Fibroblast of lung (primary cell): Measurements from ENCODE around the gene TIMM21. TPM values are rescaled to one million over a fixed set of nuclear protein-coding genes. Genes with fewer than 3 reads are reported as not detected.

Experiments used
- DNase-seq, 2 donors: peaks; one replicate each; pipeline versions ENCODE4 v3.0.0 to v3.0.0-alpha.2; 2010; ENCODE audit warnings: low read depth in 2 of 2
- H2AFZ ChIP-seq: 2 replicates; pipeline ENCODE4 v1.5.1; 2012; ENCODE audit warnings: low read length, control low read depth, inconsistent platforms
- H3K27ac ChIP-seq: 2 replicates; pipeline ENCODE4 v1.5.1; 2011; ENCODE audit warnings: low read length, control low read depth; ENCODE audit not compliant: insufficient read depth
- H3K27me3 ChIP-seq: 2 replicates; pipeline ENCODE4 v1.5.1; 2011; ENCODE audit warnings: mild to moderate bottlenecking, low read length; ENCODE audit not compliant: control insufficient read depth, insufficient read depth
- H3K36me3 ChIP-seq: 2 replicates; pipeline ENCODE4 v1.5.1; 2011; ENCODE audit warnings: low read length; ENCODE audit not compliant: control insufficient read depth, insufficient read depth
- H3K4me1 ChIP-seq: 2 replicates; pipeline ENCODE4 v1.5.1; 2011; ENCODE audit warnings: low read length; ENCODE audit not compliant: control insufficient read depth, insufficient read depth; ENCODE audit errors: extremely low read depth
- H3K4me2 ChIP-seq: 2 replicates; pipeline ENCODE4 v1.5.1; 2011; ENCODE audit warnings: low read length, control low read depth; ENCODE audit not compliant: insufficient read depth; ENCODE audit errors: extremely low read depth
- H3K4me3 ChIP-seq, 4 experiments: fragments of 200-600 bp in 1 of 4; sonication (generic) in 1 of 4; replicated peaks in 1 of 4; 2 replicates each; pipeline ENCODE4 v1.5.1; 2011 to 2016; ENCODE audit warnings: low read length in 4 of 4, low read depth in 3 of 4, mild to moderate bottlenecking in 3 of 4, control low read depth in 2 of 4, inconsistent platforms in 1 of 4, mixed read lengths in 1 of 4; ENCODE audit not compliant: insufficient read depth in 1 of 4; ENCODE audit errors: control extremely low read depth in 1 of 4
- H3K79me2 ChIP-seq: 2 replicates; pipeline ENCODE4 v1.5.1; 2012; ENCODE audit warnings: mild to moderate bottlenecking, low read length, inconsistent platforms; ENCODE audit not compliant: control insufficient read depth, insufficient read depth
- H3K9ac ChIP-seq: 2 replicates; pipeline ENCODE4 v1.5.1; 2011; ENCODE audit warnings: mild to moderate bottlenecking, low read length, control low read depth; ENCODE audit not compliant: insufficient read depth
- H3K9me3 ChIP-seq: 2 replicates; pipeline ENCODE4 v1.5.1; 2012; ENCODE audit warnings: low read depth, low read length; ENCODE audit not compliant: control insufficient read depth, insufficient read depth
- H4K20me1 ChIP-seq: 2 replicates; pipeline ENCODE4 v1.5.1; 2011; ENCODE audit warnings: low read length; ENCODE audit not compliant: control insufficient read depth, insufficient read depth; ENCODE audit errors: extremely low read depth
- EZH2 ChIP-seq: IDR thresholded peaks from 2 replicates; pipeline ENCODE4 v1.5.1; 2012; ENCODE audit warnings: low read length, control low read depth, mild to moderate bottlenecking; ENCODE audit errors: missing control alignments
- polyA plus RNA-seq, 2 donors: library from polyadenylated mRNA; depleted of rRNA in 1 of 2; stranded (reverse) in 1 of 2; unstranded in 1 of 2; fragments of >200 nt; gene quantifications; 2 replicates each; pipeline ENCODE4 v1.2.1, GENCODE V29; 2011 to 2012; ENCODE audit warnings: missing spikeins in 1 of 2
- total RNA-seq: library from RNA; depleted of rRNA; stranded (reverse); fragments of >200 nt; gene quantifications from 2 replicates; pipeline ENCODE4 v1.2.1, GENCODE V29; 2014
- TF ChIP-seq, protein P1 (sequence below), 2 donors: IDR thresholded peaks in 1 of 2; conservative IDR thresholded peaks in 1 of 2; 1 replicate in 1 of 2; 2 replicates in 1 of 2; pipeline ENCODE4 v1.5.1; 2011 to 2012; ENCODE audit warnings: low read length in 2 of 2, control low read depth in 1 of 2, inconsistent platforms in 1 of 2, low read depth in 1 of 2, mild to moderate bottlenecking in 1 of 2

The TIMM21 gene
- total and polyA plus RNA-seq, 2 donors (not counting 1 experiment from before 2014, with no cell fraction given): 20.1 to 36.6 TPM

DNA sequence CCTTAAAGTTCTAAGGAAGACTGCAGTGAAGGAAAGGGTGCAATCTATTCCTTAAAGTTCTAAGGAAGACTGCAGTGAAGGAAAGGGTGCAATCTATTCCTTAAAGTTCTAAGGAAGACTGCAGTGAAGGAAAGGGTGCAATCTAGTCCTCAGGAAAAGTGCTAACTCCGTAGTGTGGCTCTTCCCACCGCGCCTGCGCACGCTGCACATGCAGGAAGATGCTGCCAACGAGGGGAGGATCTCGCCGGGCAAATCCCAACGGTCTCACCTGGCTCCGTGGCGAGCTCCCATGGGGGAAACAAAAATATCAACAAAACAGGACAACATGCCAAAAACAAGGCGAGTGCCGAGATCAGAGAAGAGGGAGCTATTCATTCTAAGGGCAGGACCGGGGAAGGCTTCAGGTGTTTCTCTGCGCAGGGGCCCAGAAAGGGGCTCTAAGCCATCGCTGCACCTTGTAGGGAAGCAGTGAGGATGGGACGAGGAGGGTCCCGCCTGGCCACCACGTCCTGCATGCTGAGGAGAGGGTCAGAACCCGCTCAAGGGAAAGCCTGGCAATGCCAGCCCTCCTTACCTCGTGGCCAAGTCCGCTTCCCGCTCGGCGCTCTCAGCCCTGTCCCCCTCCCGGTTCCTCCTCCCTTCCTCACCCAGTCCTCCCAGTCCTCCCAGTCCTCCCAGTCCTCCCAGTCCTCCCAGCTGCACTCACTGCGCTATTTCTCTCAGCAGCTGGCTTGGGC, 24.5 kb downstream of the TIMM21 start:
- Histone ChIP-seq H3K27me3 (no peaks in the 10 kb centered on the region), H3K27ac (no peak overlapping the region), H3K9me3 (no peaks in the 10 kb centered on the region), H3K79me2 (no peaks in the 10 kb centered on the region), H3K4me3 (peak overlapping the region in 1 of 4 experiments; percentile 33), H3K4me1 (no peaks in the 10 kb centered on the region), H3K9ac (no peak overlapping the region), H3K36me3 (no peaks in the 10 kb centered on the region), H3K4me2 (no peak overlapping the region), H2AFZ (no peak overlapping the region), H4K20me1 (no peaks in the 10 kb centered on the region)
- no peak for DNase-seq
- no peak for TF ChIP-seq EZH2
- TF ChIP-seq, protein P1, sequence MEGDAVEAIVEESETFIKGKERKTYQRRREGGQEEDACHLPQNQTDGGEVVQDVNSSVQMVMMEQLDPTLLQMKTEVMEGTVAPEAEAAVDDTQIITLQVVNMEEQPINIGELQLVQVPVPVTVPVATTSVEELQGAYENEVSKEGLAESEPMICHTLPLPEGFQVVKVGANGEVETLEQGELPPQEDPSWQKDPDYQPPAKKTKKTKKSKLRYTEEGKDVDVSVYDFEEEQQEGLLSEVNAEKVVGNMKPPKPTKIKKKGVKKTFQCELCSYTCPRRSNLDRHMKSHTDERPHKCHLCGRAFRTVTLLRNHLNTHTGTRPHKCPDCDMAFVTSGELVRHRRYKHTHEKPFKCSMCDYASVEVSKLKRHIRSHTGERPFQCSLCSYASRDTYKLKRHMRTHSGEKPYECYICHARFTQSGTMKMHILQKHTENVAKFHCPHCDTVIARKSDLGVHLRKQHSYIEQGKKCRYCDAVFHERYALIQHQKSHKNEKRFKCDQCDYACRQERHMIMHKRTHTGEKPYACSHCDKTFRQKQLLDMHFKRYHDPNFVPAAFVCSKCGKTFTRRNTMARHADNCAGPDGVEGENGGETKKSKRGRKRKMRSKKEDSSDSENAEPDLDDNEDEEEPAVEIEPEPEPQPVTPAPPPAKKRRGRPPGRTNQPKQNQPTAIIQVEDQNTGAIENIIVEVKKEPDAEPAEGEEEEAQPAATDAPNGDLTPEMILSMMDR (conservative IDR thresholded peaks at IDR 0.05 in 1 of 2, IDR thresholded peaks at IDR 0.05 in 1 of 2; ENCODE audit: low read depth in 1 of 2, low read length in 2 of 2): no peak

DNA sequence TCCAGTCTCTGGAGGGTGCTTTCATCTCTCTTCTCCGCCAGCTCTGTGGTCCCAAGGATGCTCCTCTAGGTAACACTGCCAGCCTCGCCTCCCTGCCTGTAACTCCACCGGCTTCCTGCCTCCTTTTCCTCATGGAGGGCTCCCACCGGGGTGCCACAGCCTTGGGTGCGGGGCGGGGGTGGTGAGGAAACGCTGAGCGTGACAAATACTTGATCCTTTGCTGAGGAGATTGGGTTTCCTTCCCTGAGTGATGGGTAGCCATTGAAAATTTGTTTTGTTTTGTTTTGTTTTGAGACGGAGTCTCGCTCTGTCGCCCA, 25.1 kb downstream of the TIMM21 start:
- Histone ChIP-seq H3K27ac (no peak overlapping the region), H3K9ac (no peak overlapping the region), H2AFZ (no peak overlapping the region), H3K9me3 (no peaks in the 10 kb centered on the region), H4K20me1 (no peaks in the 10 kb centered on the region), H3K79me2 (no peaks in the 10 kb centered on the region), H3K4me1 (no peaks in the 10 kb centered on the region), H3K36me3 (no peaks in the 10 kb centered on the region), H3K4me3 (no peak overlapping the region), H3K4me2 (no peak overlapping the region), H3K27me3 (no peaks in the 10 kb centered on the region)
- DNase-seq: no peak
- no peak for TF ChIP-seq EZH2
- TF ChIP-seq, protein P1 (conservative IDR thresholded peaks at IDR 0.05 in 1 of 2, IDR thresholded peaks at IDR 0.05 in 1 of 2; ENCODE audit: low read depth in 1 of 2, low read length in 2 of 2): no peak

DNA sequence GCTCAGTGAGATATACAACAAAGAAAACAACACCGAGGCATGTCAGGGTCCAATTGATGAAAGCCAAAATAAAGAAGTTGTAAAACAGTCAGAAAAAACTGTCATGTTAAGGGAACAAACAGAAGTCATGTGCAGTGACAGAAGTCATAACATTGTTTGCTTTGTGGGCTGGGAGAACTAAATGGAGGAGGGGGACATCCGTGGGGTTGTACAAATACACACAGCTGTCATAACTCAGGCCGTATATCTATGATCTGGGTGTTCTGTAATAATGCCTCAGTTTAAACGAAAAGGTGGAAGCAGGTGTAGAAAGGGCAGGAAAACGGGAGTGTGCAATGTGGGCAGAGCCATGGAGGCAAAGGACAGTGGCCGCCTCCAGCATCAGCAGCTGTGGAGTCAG, 27.3 kb downstream of the TIMM21 start:
- no peak overlapping the region for H3K9ac ChIP-seq
- no peak overlapping the region for H3K4me3 ChIP-seq
- no peak overlapping the region for H2AFZ ChIP-seq
- H3K79me2 ChIP-seq: no peaks in the 10 kb centered on the region
- TF ChIP-seq EZH2: no peak
- TF ChIP-seq, protein P1 (conservative IDR thresholded peaks at IDR 0.05 in 1 of 2, IDR thresholded peaks at IDR 0.05 in 1 of 2; ENCODE audit: low read depth in 1 of 2, low read length in 2 of 2): no peak
- H3K27ac ChIP-seq: no peak overlapping the region
- no peaks in the 10 kb centered on the region for H3K27me3 ChIP-seq
- H4K20me1 ChIP-seq: no peaks in the 10 kb centered on the region
- no peaks in the 10 kb centered on the region for H3K9me3 ChIP-seq
- DNase-seq: no peak
- H3K36me3 ChIP-seq: no peaks in the 10 kb centered on the region
- H3K4me2 ChIP-seq: no peak overlapping the region
- no peaks in the 10 kb centered on the region for H3K4me1 ChIP-seq
